CD4-positive, alpha-beta memory T cell (primary cell): ENCODE measurements around the gene CDC27. TPM values are rescaled to one million over a fixed set of nuclear protein-coding genes. Genes with fewer than 3 reads are reported as not detected.
A peak's percentile ranks its signal among the peaks of the same experiment; 100 is the strongest.
"Not testable (repeated sequence)": the region's sequence is repeated elsewhere in the genome, so short reads cannot be mapped to it uniquely, and the experiment has no call there.

Experiments used
- CTCF ChIA-PET: fragments of 350-600 bp; sonication (Branson Sonifier 250); formaldehyde crosslinking; loops from one replicate; lab custom pipeline; 2021; ENCODE audit warnings: inconsistent platforms; ENCODE audit not compliant: partially characterized antibody; lab: Charles Lee
- POLR2A ChIA-PET: fragments of 350-600 bp; sonication (Branson Sonifier 250); formaldehyde crosslinking; loops from one replicate; lab custom pipeline; 2021; ENCODE audit not compliant: partially characterized antibody; lab: Charles Lee
- DNase-seq, 5 donors: peaks; one replicate each; pipeline versions ENCODE4 v3.0.0 to v3.0.0-alpha.2; 2020 to 2022; ENCODE audit warnings: mixed read lengths in 1 of 5
- H3K27ac ChIP-seq: one replicate; pipeline ENCODE4 v1.7.0; 2013; ENCODE audit warnings: low read depth, low read length
- H3K27me3 ChIP-seq: 2 replicates; pipeline ENCODE4 v1.7.0; 2013; ENCODE audit warnings: mild to moderate bottlenecking, low read length, moderate library complexity; ENCODE audit not compliant: insufficient read depth
- H3K36me3 ChIP-seq: 2 replicates; pipeline ENCODE4 v1.7.0; 2013; ENCODE audit warnings: mild to moderate bottlenecking, low read length, moderate library complexity; ENCODE audit not compliant: insufficient read depth
- H3K4me1 ChIP-seq: 2 replicates; pipeline ENCODE4 v1.7.0; 2013; ENCODE audit warnings: mild to moderate bottlenecking, low read length, moderate library complexity; ENCODE audit not compliant: insufficient read depth
- H3K4me3 ChIP-seq, 2 donors: one replicate each; pipeline ENCODE4 v1.7.0; 2013; ENCODE audit warnings: low read length in 2 of 2, mild to moderate bottlenecking in 1 of 2
- H3K9me3 ChIP-seq, 2 donors: one replicate each; pipeline ENCODE4 v1.7.0; 2013; ENCODE audit warnings: low read length in 2 of 2, control low read depth in 1 of 2; ENCODE audit not compliant: control insufficient read depth in 1 of 2
- H3K27ac Mint-ChIP-seq, 7 donors: one replicate each; pipeline ENCODE4 v1.8.0; 2020 to 2021; ENCODE audit warnings: mixed read lengths in 7 of 7, mild to moderate bottlenecking in 6 of 7, inconsistent platforms in 3 of 7, moderate library complexity in 3 of 7
- H3K27me3 Mint-ChIP-seq, 2 donors: one replicate each; pipeline ENCODE4 v1.8.0; 2020 to 2021; ENCODE audit warnings: mixed read lengths in 2 of 2
- H3K36me3 Mint-ChIP-seq, 2 donors: one replicate each; pipeline ENCODE4 v1.8.0; 2020 to 2021; ENCODE audit warnings: mixed read lengths in 2 of 2, inconsistent platforms in 1 of 2, mild to moderate bottlenecking in 1 of 2
- H3K4me1 Mint-ChIP-seq, 4 donors: one replicate each; pipeline ENCODE4 v1.8.0; 2020 to 2021; ENCODE audit warnings: mixed read lengths in 4 of 4, mild to moderate bottlenecking in 1 of 4
- H3K4me3 Mint-ChIP-seq, 8 donors: one replicate each; pipeline ENCODE4 v1.8.0; 2020 to 2021; ENCODE audit warnings: mixed read lengths in 8 of 8, mild to moderate bottlenecking in 7 of 8, moderate library complexity in 6 of 8, inconsistent platforms in 3 of 8
- H3K9me3 Mint-ChIP-seq, 8 donors: one replicate each; pipeline ENCODE4 v1.8.0; 2020 to 2021; ENCODE audit warnings: mixed read lengths in 8 of 8, mild to moderate bottlenecking in 5 of 8, inconsistent platforms in 3 of 8, moderate library complexity in 1 of 8
- intact Hi-C: fragments of 100-400 bp; cut with micrococcal nuclease; formaldehyde crosslinking; loops from one replicate; pipeline ENCODE4 v1.15.1; 2023
- polyA plus RNA-seq, 2 donors: library from polyadenylated mRNA; unstranded; fragments of 300-500 nt; fragmentation: Illumina TruSeq; gene quantifications; one replicate each; pipeline ENCODE4 v1.2.3, GENCODE V29; 2021
- total RNA-seq, 2 experiments: library from RNA; stranded (reverse); gene quantifications; one replicate each; pipeline ENCODE4 v1.2.3, GENCODE V29; 2021

Gene CDC27
- total and polyA plus RNA-seq, 4 experiments from 2014 or later, result 60.2 to 104 (median 68.8) TPM

GRCh38 chr17:47078801-47079200 lies 110.3 kb downstream of the CDC27 start:
- no peaks in the 10 kb centered on the region for H3K4me1 ChIP-seq
- H3K4me3 Mint-ChIP-seq, result no peak overlapping the region
- intact Hi-C loops, result no loop called here
- H3K36me3 ChIP-seq, result no peaks in the 10 kb centered on the region
- H3K4me3 ChIP-seq, result no peak overlapping the region
- H3K4me1 Mint-ChIP-seq, result peaks cover 0 to 4% (median 3%) of the 10 kb centered on the region in 4 donors
- no peaks in the 10 kb centered on the region for H3K9me3 Mint-ChIP-seq
- POLR2A ChIA-PET, result no interaction called here
- H3K27ac ChIP-seq, result no peak overlapping the region
- no peaks in the 10 kb centered on the region for H3K9me3 ChIP-seq
- no peaks in the 10 kb centered on the region for H3K27me3 ChIP-seq
- no peak overlapping the region for H3K27ac Mint-ChIP-seq
- H3K27me3 Mint-ChIP-seq, result no peaks in the 10 kb centered on the region
- no peak for DNase-seq
- H3K36me3 Mint-ChIP-seq, result peaks cover 2 to 11% of the 10 kb centered on the region in 2 donors
- CTCF ChIA-PET, result no interaction called here

- H3K27ac ChIP-seq, result no peak overlapping the region
- H3K9me3 Mint-ChIP-seq, result no peaks in the 10 kb centered on the region
- no peaks in the 10 kb centered on the region for H3K27me3 Mint-ChIP-seq
- no peaks in the 10 kb centered on the region for H3K4me1 ChIP-seq
- peaks cover 2 to 11% of the 10 kb centered on the region in 2 donors for H3K36me3 Mint-ChIP-seq
- no peaks in the 10 kb centered on the region for H3K27me3 ChIP-seq
- intact Hi-C loops, result no loop called here
- POLR2A ChIA-PET, result no interaction called here
- H3K36me3 ChIP-seq, result no peaks in the 10 kb centered on the region
- no peak overlapping the region for H3K4me3 Mint-ChIP-seq
- no peak for DNase-seq
- H3K9me3 ChIP-seq, result no peaks in the 10 kb centered on the region
- no peak overlapping the region for H3K27ac Mint-ChIP-seq
- H3K4me3 ChIP-seq, result no peak overlapping the region
- CTCF ChIA-PET, result interaction anchor here (1.1 kb wide), 1 partner anchor 137 kb away, joined by 3 read pairs; no protein-coding TSS in a partner anchor
- H3K4me1 Mint-ChIP-seq, result peaks cover 0 to 7% (median 3%) of the 10 kb centered on the region in 4 donors
These were observed 111.5 kb downstream of the CDC27 start for GRCh38 chr17:47077576-47077975.

GRCh38 chr17:47076171-47076570 lies 112.9 kb downstream of the CDC27 start:
- Histone ChIP-seq H3K9me3 (no peaks in the 10 kb centered on the region), H3K27me3 (no peaks in the 10 kb centered on the region), H3K4me1 (peaks cover 3% of the 10 kb centered on the region), H3K36me3 (no peaks in the 10 kb centered on the region), H3K4me3 (no peak overlapping the region), H3K27ac (no peak overlapping the region)
- H3K27me3 Mint-ChIP-seq, result no peaks in the 10 kb centered on the region
- H3K4me3 Mint-ChIP-seq, result no peak overlapping the region
- peaks cover 2 to 9% of the 10 kb centered on the region in 2 donors for H3K36me3 Mint-ChIP-seq
- ChIA-PET POLR2A (no interaction called here), CTCF (interaction anchor here (1.1 kb wide), 1 partner anchor 135 kb away, joined by 3 read pairs; no protein-coding TSS in a partner anchor)
- peaks cover 6 to 20% (median 10%) of the 10 kb centered on the region in 4 donors for H3K4me1 Mint-ChIP-seq
- H3K9me3 Mint-ChIP-seq, result no peaks in the 10 kb centered on the region
- intact Hi-C loops, result no loop called here
- no peak for DNase-seq
- H3K27ac Mint-ChIP-seq, result no peak overlapping the region

GRCh38 chr17:47074361-47074760 lies 114.7 kb downstream of the CDC27 start:
- H3K27me3 Mint-ChIP-seq, intact Hi-C loops, H3K27me3 ChIP-seq, DNase-seq, H3K4me3 Mint-ChIP-seq, H3K27ac ChIP-seq, H3K4me1 ChIP-seq, H3K9me3 ChIP-seq, POLR2A ChIA-PET, H3K4me3 ChIP-seq, CTCF ChIA-PET, H3K27ac Mint-ChIP-seq, H3K36me3 Mint-ChIP-seq, H3K36me3 ChIP-seq, H3K9me3 Mint-ChIP-seq: not testable (repeated sequence)
- peaks cover 11 to 26% (median 15%) of the 10 kb centered on the region in 4 donors for H3K4me1 Mint-ChIP-seq

- H3K9me3 ChIP-seq, result not testable (repeated sequence)
These were observed 115.5 kb downstream of the CDC27 start for GRCh38 chr17:47073629-47074028.

GRCh38 chr17:47072886-47073285 lies 116.2 kb downstream of the CDC27 start:
- no peaks in the 10 kb centered on the region for H3K36me3 ChIP-seq
- H3K4me3 ChIP-seq, result no peak overlapping the region
- H3K36me3 Mint-ChIP-seq, result peaks cover 0 to 6% of the 10 kb centered on the region in 2 donors
- H3K4me1 Mint-ChIP-seq, result peaks cover 17 to 35% (median 18%) of the 10 kb centered on the region in 4 donors
- H3K27ac Mint-ChIP-seq, result peak overlapping the region in 3 of 7 donors; percentile 15 to 57 (median 47)
- H3K27me3 ChIP-seq, result no peaks in the 10 kb centered on the region
- no peaks in the 10 kb centered on the region for H3K27me3 Mint-ChIP-seq
- no peak overlapping the region for H3K4me3 Mint-ChIP-seq
- ChIA-PET POLR2A (no interaction called here), CTCF (no interaction called here)
- no peak for DNase-seq
- intact Hi-C loops, result no loop called here
- no peaks in the 10 kb centered on the region for H3K9me3 ChIP-seq
- no peak overlapping the region for H3K27ac ChIP-seq
- H3K9me3 Mint-ChIP-seq, result peaks cover 0 to 4% (median 0%) of the 10 kb centered on the region in 8 donors
- H3K4me1 ChIP-seq, result peaks cover 5% of the 10 kb centered on the region

More at GRCh38 chr17:47073629-47074028, 115.5 kb downstream of the CDC27 start:
- CTCF ChIA-PET, H3K27ac Mint-ChIP-seq, H3K4me1 ChIP-seq, H3K36me3 Mint-ChIP-seq, H3K36me3 ChIP-seq, H3K4me3 Mint-ChIP-seq, DNase-seq, intact Hi-C loops, H3K4me3 ChIP-seq, H3K27me3 ChIP-seq, POLR2A ChIA-PET, H3K27ac ChIP-seq, H3K27me3 Mint-ChIP-seq, H3K9me3 Mint-ChIP-seq: not testable (repeated sequence)
- peaks cover 14 to 30% (median 16%) of the 10 kb centered on the region in 4 donors for H3K4me1 Mint-ChIP-seq

GRCh38 chr17:47071171-47071570 lies 117.9 kb downstream of the CDC27 start:
- H3K4me3 ChIP-seq, H3K27me3 ChIP-seq, H3K27me3 Mint-ChIP-seq, H3K36me3 Mint-ChIP-seq, POLR2A ChIA-PET, H3K9me3 Mint-ChIP-seq, intact Hi-C loops, H3K9me3 ChIP-seq, DNase-seq, CTCF ChIA-PET, H3K36me3 ChIP-seq, H3K27ac ChIP-seq: not testable (repeated sequence)
- Mint-ChIP-seq H3K4me3 (peak overlapping the region in 1 of 8 donors; percentile 44), H3K27ac (peak overlapping the region in 5 of 7 donors; percentile 42 to 74 (median 57)), H3K4me1 (peaks cover 27 to 48% (median 31%) of the 10 kb centered on the region in 4 donors)
- H3K4me1 ChIP-seq, result peaks cover 18% of the 10 kb centered on the region
